GM12892 (cell line): ENCODE measurements around the gene SKOR1.

Experiments used
- POLR2A ChIP-seq: IDR thresholded peaks from 2 replicates; pipeline ENCODE4 v1.6.1; 2011; ENCODE audit warnings: low read depth, low read length, control low read depth
- POLR2AphosphoS5 ChIP-seq: IDR thresholded peaks from 2 replicates; pipeline ENCODE4 v1.6.1; 2011; ENCODE audit warnings: low read depth, low read length, control low read depth
- TAF1 ChIP-seq: IDR thresholded peaks from 2 replicates; pipeline ENCODE4 v1.6.1; 2011; ENCODE audit warnings: low read depth, mild to moderate bottlenecking, control low read depth, low read length, borderline replicate concordance

GRCh38 chr15:67873777-67874176 lies 48.5 kb downstream of the SKOR1 start:
- TF ChIP-seq POLR2AphosphoS5 = no peak
- TF ChIP-seq POLR2A = no peak
- no peak for TF ChIP-seq TAF1
